ENCODE measurements around the gene AGPAT1.
"Not testable (repeated sequence)": the region's sequence is repeated elsewhere in the genome, so short reads cannot be mapped to it uniquely, and the experiment has no call there.

Gene AGPAT1

GRCh38 chr6:32196682-32197616 is 21.1 kb upstream of the AGPAT1 start:
- no peak; the same call in 1 of the 2 replicates for TF ChIP-seq CTCF (IDR thresholded peaks at IDR 0.05; ENCODE audit: low read depth, low read length)
- DNase-seq (ENCODE audit: extremely low read depth, low read depth): no peak

DNA sequence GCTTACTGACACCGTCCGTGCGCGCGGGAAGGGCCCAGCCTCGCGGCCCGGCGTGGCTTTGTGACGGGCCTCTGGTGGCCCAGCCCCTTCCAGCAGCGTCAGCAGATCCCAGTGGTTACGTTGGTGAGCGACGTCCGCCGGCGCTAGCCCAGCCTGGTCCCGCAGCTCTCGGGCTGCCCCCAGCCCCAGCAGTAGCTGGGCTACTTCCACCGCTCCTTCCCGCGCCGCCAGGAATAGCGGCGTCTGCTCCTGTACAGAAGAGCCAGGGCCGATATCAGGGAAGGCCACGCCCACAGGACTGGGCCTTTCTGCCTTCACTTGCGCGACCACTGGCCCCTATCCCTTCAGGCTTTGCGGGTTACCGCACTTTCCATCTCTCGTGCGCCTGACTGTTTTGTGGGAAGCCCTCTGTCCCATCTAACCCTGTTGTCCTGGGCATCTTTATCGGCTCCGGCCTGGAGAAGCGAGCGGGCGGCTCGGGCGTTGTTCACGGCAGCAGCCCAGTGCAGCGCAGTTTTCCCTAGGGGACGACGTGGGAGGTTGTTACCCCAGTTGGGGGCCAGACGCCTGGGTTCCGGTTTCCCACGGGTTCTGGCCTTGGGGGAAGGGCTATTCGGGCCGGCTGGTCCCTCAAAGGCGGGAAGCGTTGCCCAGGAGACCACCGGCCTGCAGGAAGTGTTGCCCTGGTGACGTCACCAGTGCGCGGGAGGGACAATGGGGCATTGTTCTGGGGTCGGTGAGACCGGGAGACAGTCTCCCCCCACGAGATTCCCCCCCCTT is 20.2 kb upstream of the AGPAT1 start:
- DNase-seq (ENCODE audit: extremely low read depth, low read depth): peak; percentile 59

GRCh38 chr6:32195652-32195901 is 19.7 kb upstream of the AGPAT1 start:
- peak; percentile 32 for TF ChIP-seq CTCF (IDR thresholded peaks at IDR 0.05; ENCODE audit: low read depth, low read length)
- peak; percentile 100 for DNase-seq (ENCODE audit: extremely low read depth, low read depth)

More for the DNA sequence above, 20.2 kb upstream of the AGPAT1 start:
- TF ChIP-seq CTCF (IDR thresholded peaks at IDR 0.05; ENCODE audit: low read depth, low read length): no peak

- peak; percentile 57 for TF ChIP-seq CTCF (IDR thresholded peaks at IDR 0.05; ENCODE audit: low read depth, low read length)
- DNase-seq (ENCODE audit: extremely low read depth, low read depth): peak; percentile 19
Measured at GRCh38 chr6:32194825-32195651, 19.2 kb upstream of the AGPAT1 start.

GRCh38 chr6:32194388-32194787 is 18.5 kb upstream of the AGPAT1 start:
- DNase-seq (ENCODE audit: extremely low read depth, low read depth): no peak
- TF ChIP-seq CTCF (IDR thresholded peaks at IDR 0.05; ENCODE audit: low read depth, low read length): no peak

GRCh38 chr6:32193096-32193495 is 17.2 kb upstream of the AGPAT1 start:
- not testable (repeated sequence) for DNase-seq (ENCODE audit: extremely low read depth, low read depth)

GRCh38 chr6:32192608-32193039 is 16.7 kb upstream of the AGPAT1 start, which contains the start of gene GPSM3:
TSS of gene GPSM3 (minus strand) at chr6:32192643. CDS start at chr6:32192513, 130 bp downstream.
- no peak for TF ChIP-seq CTCF (IDR thresholded peaks at IDR 0.05; ENCODE audit: low read depth, low read length)
- no peak for DNase-seq (ENCODE audit: extremely low read depth, low read depth)

Measured in AG09319 (cell line).